ENCODE data around the gene UVSSA.

UVSSA gene

DNA sequence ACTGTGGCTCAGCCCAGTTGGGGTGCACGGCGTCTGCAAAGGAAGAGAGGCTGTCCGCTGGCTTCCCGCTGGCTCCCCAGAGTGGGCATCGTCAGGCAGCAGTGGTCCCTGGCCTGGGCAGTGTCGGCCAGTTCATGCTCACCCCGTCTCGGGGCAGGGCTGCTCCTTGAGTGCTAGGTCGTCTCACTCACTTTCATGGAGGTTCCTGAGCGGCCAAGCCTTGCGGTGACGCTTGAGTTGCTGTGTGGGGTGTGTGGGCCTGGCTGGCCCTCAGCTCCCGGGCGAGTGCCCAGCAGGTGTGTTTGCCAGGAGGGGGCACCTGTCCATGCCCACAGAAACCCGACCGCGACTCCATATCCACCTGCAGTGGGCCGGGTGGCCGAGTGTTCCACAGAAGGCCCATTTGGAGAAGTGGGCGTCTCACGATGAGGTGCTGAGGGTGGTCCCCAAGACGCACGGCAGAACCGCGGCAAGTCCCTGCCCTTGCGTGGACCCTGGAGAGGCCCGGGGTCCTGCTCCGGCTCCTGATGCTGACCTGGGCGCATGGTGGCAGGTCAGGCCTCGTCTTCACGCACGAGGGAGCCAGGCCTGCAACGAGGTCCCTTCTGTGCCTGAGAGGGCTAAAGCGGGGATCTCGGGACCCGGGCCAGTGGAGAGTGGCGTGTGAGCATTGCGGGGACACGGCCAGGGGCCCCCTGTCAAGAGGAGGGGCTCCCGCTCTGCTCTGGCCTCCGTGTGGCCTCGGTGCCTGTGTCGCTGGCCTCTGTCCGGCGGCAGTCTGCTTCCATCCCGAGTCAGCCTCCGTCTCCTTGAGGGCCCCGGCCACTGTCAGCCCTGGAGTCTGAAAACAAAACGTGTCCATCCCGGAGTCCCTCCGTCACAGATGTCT is 18.5 kb upstream of the UVSSA start:
- Histone ChIP-seq H3K36me3 (replicated peaks; ENCODE audit: insufficient read depth, low read length) (no peaks in the 10 kb centered on the region), H3K9me3 (replicated peaks; ENCODE audit: insufficient read depth, low read length) (no peaks in the 10 kb centered on the region), H2AFZ (ENCODE audit: low read length) (no peak overlapping the region), H3K4me1 (ENCODE audit: low read length) (no peaks in the 10 kb centered on the region), H3K27me3 (replicated peaks; ENCODE audit: insufficient read depth, low read length) (no peaks in the 10 kb centered on the region), H3K27ac (ENCODE audit: low read length) (no peak overlapping the region), H3K4me2 (ENCODE audit: low read depth, low read length) (no peak overlapping the region), H3K9me2 (replicated peaks; ENCODE audit: insufficient read depth, low read length) (no peaks in the 10 kb centered on the region), H3K79me2 (ENCODE audit: low read length) (peaks cover 25% of the 10 kb centered on the region), H3F3A (ENCODE audit: insufficient read depth, low read length) (no peaks in the 10 kb centered on the region), H4K20me1 (ENCODE audit: insufficient read depth, low read length) (no peaks in the 10 kb centered on the region), H3K9ac (ENCODE audit: low read length) (no peak overlapping the region), H3K4me3 (ENCODE audit: low read length) (no peak overlapping the region)
- TF ChIP-seq EZH2phosphoT487 (IDR thresholded peaks at IDR 0.05; ENCODE audit: low read length) (no peak), EZH2 (optimal IDR thresholded peaks at IDR 0.05; ENCODE audit: low read depth, low read length) (no peak)
- TF ChIP-seq, protein P1, sequence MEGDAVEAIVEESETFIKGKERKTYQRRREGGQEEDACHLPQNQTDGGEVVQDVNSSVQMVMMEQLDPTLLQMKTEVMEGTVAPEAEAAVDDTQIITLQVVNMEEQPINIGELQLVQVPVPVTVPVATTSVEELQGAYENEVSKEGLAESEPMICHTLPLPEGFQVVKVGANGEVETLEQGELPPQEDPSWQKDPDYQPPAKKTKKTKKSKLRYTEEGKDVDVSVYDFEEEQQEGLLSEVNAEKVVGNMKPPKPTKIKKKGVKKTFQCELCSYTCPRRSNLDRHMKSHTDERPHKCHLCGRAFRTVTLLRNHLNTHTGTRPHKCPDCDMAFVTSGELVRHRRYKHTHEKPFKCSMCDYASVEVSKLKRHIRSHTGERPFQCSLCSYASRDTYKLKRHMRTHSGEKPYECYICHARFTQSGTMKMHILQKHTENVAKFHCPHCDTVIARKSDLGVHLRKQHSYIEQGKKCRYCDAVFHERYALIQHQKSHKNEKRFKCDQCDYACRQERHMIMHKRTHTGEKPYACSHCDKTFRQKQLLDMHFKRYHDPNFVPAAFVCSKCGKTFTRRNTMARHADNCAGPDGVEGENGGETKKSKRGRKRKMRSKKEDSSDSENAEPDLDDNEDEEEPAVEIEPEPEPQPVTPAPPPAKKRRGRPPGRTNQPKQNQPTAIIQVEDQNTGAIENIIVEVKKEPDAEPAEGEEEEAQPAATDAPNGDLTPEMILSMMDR (IDR thresholded peaks at IDR 0.05; ENCODE audit: low read length): no peak
- DNase-seq: no peak

DNA sequence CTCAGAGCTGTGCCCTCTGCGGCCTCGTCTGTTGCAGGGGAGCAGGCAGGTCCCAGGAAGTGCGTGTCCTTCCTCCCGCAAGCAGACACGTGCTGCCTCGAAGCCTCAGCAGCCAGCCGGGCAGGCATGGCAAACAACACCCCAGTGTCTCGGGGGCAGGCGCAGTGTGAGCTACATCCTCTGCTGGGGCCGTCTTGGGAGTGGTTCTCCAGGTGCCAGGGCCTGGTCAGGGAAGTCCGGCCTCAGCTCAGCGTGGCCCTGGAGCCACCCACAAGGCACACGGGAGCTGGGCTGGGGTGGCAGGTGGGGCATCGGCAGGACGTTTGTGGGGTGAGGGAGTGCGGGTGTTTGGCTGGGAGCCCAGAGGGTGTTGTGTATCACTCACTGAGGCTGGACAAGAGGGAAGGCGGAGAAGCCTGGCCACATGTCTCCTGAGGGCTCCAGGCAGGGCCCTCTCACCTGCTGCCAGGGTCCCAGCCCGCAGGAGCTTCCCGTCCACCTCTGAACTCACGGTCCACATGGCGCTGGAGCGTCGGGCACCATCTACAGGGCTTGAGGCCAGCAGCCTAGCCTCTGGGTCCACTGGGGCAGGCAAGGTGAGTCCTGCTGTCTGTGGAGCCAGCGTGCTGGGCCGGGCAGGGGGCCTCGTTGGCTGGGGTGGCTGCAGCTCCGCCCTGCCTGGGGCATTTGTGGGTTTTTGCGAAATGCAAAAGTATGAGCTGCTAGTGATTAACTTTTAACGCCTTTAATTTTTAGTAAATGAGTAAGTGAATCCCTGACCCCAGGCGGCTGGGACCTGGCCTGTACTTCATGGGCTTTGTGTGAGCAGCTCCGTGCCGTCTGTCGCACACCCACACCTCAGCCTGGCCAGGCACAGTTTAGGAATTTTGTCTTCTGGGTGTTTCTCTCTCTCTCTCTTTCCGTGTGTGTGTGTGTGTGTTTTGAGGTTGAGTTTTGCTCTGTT is 17.3 kb upstream of the UVSSA start:
- Histone ChIP-seq H3F3A (ENCODE audit: insufficient read depth, low read length) (no peaks in the 10 kb centered on the region), H3K4me2 (ENCODE audit: low read depth, low read length) (no peak overlapping the region), H3K4me3 (ENCODE audit: low read length) (no peak overlapping the region), H2AFZ (ENCODE audit: low read length) (no peak overlapping the region), H3K27me3 (replicated peaks; ENCODE audit: insufficient read depth, low read length) (no peaks in the 10 kb centered on the region), H3K9me2 (replicated peaks; ENCODE audit: insufficient read depth, low read length) (no peaks in the 10 kb centered on the region), H4K20me1 (ENCODE audit: insufficient read depth, low read length) (no peaks in the 10 kb centered on the region), H3K9ac (ENCODE audit: low read length) (no peak overlapping the region), H3K4me1 (ENCODE audit: low read length) (no peaks in the 10 kb centered on the region), H3K9me3 (replicated peaks; ENCODE audit: insufficient read depth, low read length) (no peaks in the 10 kb centered on the region), H3K79me2 (ENCODE audit: low read length) (peaks cover 22% of the 10 kb centered on the region), H3K27ac (ENCODE audit: low read length) (no peak overlapping the region), H3K36me3 (replicated peaks; ENCODE audit: insufficient read depth, low read length) (no peaks in the 10 kb centered on the region)
- TF ChIP-seq, protein P1 (IDR thresholded peaks at IDR 0.05; ENCODE audit: low read length): no peak
- no peak for TF ChIP-seq EZH2 (optimal IDR thresholded peaks at IDR 0.05; ENCODE audit: low read depth, low read length)
- DNase-seq: no peak

DNA sequence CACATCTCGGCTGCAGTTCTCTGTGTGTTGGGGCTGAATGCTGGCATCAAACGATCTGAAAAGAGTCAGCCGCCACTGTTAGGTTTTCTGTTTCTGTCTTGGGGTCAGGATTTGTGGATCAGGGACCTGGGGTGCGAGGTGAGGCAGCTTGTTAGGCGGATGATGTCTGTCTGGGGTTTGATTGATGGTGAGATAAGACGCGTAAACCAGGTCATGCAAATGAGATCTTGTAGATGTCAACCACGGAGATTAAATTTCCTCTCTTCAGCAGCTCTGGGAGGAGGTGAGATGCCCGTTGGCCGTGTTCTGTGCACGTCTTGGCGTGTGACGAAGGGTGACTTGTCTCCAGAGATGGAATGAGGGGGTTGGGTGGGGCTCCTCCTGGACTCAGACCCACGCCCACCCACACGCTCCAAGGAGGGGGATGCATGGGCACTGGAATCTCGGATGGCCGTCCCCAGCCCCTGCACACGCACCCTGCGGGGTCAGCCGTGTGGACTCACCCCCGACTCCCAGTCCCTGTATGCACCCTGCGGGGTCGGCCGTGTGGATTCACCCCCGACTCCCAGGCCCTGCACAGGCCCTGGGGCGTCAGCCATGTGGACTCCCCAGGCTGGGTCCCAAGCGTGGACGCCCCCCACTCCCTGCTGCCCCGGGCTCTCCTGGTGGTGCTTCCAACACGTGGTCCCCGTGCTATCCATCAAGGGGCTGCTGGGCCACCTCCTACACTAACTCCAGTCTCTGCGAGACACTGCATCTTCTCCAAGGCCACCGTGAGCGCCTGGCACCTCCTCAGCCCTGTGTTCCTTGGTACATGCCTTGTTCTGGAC is 16.0 kb upstream of the UVSSA start:
- Histone ChIP-seq H3K9me3 (replicated peaks; ENCODE audit: insufficient read depth, low read length) (no peaks in the 10 kb centered on the region), H3K9me2 (replicated peaks; ENCODE audit: insufficient read depth, low read length) (no peaks in the 10 kb centered on the region), H3F3A (ENCODE audit: insufficient read depth, low read length) (no peaks in the 10 kb centered on the region), H2AFZ (ENCODE audit: low read length) (no peak overlapping the region), H3K36me3 (replicated peaks; ENCODE audit: insufficient read depth, low read length) (no peaks in the 10 kb centered on the region), H3K27me3 (replicated peaks; ENCODE audit: insufficient read depth, low read length) (no peaks in the 10 kb centered on the region), H3K27ac (ENCODE audit: low read length) (no peak overlapping the region), H4K20me1 (ENCODE audit: insufficient read depth, low read length) (no peaks in the 10 kb centered on the region), H3K4me2 (ENCODE audit: low read depth, low read length) (no peak overlapping the region), H3K9ac (ENCODE audit: low read length) (no peak overlapping the region), H3K4me1 (ENCODE audit: low read length) (no peaks in the 10 kb centered on the region), H3K4me3 (ENCODE audit: low read length) (no peak overlapping the region), H3K79me2 (ENCODE audit: low read length) (peaks cover 22% of the 10 kb centered on the region)
- no peak for TF ChIP-seq EZH2phosphoT487 (IDR thresholded peaks at IDR 0.05; ENCODE audit: low read length)
- no peak for TF ChIP-seq EZH2 (optimal IDR thresholded peaks at IDR 0.05; ENCODE audit: low read depth, low read length)
- TF ChIP-seq, protein P1 (IDR thresholded peaks at IDR 0.05; ENCODE audit: low read length): no peak
- DNase-seq: no peak

Measured in MM.1S (cell line).